Esophagus (tissue), 2 donors: ENCODE data around the gene HTR2B. TPM values are rescaled to one million over a fixed set of nuclear protein-coding genes. Genes with fewer than 3 reads are reported as not detected.

Experiments used
- H3K27ac ChIP-seq, 2 donors: one replicate each; pipeline ENCODE4 v1.5.1; 2013; ENCODE audit warnings: low read depth in 2 of 2, mild to moderate bottlenecking in 2 of 2, inconsistent platforms in 1 of 2, low read length in 1 of 2, moderate library complexity in 1 of 2
- H3K27me3 ChIP-seq, 2 donors: one replicate each; pipeline ENCODE4 v1.6.1; 2013; ENCODE audit warnings: low read length in 2 of 2, control low read depth in 1 of 2, mild to moderate bottlenecking in 1 of 2; ENCODE audit not compliant: insufficient read depth in 2 of 2, control insufficient read depth in 1 of 2
- H3K36me3 ChIP-seq, 2 donors: one replicate each; pipeline ENCODE4 v1.6.1; 2013; ENCODE audit warnings: low read length in 1 of 2; ENCODE audit not compliant: control insufficient read depth in 2 of 2, insufficient read depth in 2 of 2
- H3K4me1 ChIP-seq, 2 donors: one replicate each; pipeline ENCODE4 v1.6.1; 2013; ENCODE audit warnings: low read length in 1 of 2; ENCODE audit not compliant: control insufficient read depth in 2 of 2, insufficient read depth in 2 of 2
- H3K4me3 ChIP-seq, 2 donors: one replicate each; pipeline ENCODE4 v1.5.1; 2013; ENCODE audit warnings: low read length in 2 of 2, mild to moderate bottlenecking in 2 of 2, low read depth in 1 of 2, moderate library complexity in 1 of 2
- H3K9me3 ChIP-seq, 2 donors: one replicate each; pipeline ENCODE4 v1.6.1; 2013; ENCODE audit warnings: mild to moderate bottlenecking in 2 of 2, low read depth in 1 of 2, low read length in 1 of 2, moderate library complexity in 1 of 2; ENCODE audit not compliant: control insufficient read depth in 2 of 2, insufficient read depth in 1 of 2
- WGBS, 2 donors: extraction: QIAGEN DNeasy Blood & Tissue Kit; methylation state at CpG; one replicate each; pipeline ENCODE4 v1.1.7; 2013; 5-methylcytosine and 5-hydroxymethylcytosine counted together
- polyA plus RNA-seq, 2 donors: library from polyadenylated mRNA; stranded (reverse); fragments of 200-250 nt; gene quantifications; one replicate each; pipeline ENCODE4 v1.2.3, GENCODE V29; 2013
- donor health status: healthy with polysubstance abuse.
- donor health status: Bipolar disorder and iron deficiency.

HTR2B gene
- polyA plus RNA-seq, 2 donors = 0.49 to 1.3 TPM

DNA sequence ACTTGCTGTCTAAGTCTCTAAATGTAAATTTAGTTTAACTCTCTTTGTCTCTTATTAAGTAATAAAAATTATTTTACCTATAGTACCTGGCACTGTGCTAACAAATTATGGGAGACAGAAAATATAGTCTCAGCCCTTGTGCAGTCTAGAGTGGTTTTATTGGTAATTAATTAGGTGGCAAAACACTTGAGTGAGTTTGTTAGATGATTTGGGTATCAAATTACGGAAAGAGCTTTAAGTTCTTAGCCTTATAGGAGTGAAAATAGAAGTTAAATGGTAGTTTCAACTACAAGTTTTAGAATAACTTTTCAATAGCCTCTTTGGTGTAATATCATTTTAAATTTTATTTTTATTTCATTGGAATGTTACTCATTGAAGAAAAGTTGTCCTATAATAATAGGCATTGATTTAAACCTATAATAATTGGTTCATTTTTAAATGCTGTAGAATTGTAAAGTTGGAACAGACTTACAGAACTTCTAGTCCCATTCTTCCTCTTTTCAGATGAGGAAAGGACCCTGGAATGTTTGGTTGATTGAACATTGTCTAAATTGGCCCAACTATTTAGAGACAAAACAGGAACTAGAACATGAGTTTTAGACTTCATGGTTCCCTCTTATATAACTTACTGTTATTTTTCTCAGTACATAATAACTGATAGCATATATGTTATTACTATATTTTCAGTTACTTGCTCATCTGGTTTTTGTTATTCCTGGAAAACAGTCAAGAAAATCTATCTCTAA is 10.2 kb upstream of the HTR2B start:
- Histone ChIP-seq H3K36me3 (peaks cover 2 to 3% of the 10 kb centered on the region in 2 donors), H3K27ac (no peak overlapping the region), H3K9me3 (no peaks in the 10 kb centered on the region), H3K27me3 (no peaks in the 10 kb centered on the region), H3K4me1 (no peaks in the 10 kb centered on the region), H3K4me3 (no peak overlapping the region)
- 94 to 98% methylated on average over 1 of the region's 1 CpG for WGBS, 2 donors

- 87 to 90% methylated on average over 1 of the region's 1 CpG for WGBS, 2 donors
- H3K4me1 ChIP-seq = no peaks in the 10 kb centered on the region
- H3K27me3 ChIP-seq = no peaks in the 10 kb centered on the region
- H3K4me3 ChIP-seq = no peak overlapping the region
- no peaks in the 10 kb centered on the region for H3K36me3 ChIP-seq
- H3K27ac ChIP-seq = no peak overlapping the region
- no peaks in the 10 kb centered on the region for H3K9me3 ChIP-seq
Observed at GRCh38 chr2:231133365-231134099, 8.7 kb upstream of the HTR2B start.

DNA sequence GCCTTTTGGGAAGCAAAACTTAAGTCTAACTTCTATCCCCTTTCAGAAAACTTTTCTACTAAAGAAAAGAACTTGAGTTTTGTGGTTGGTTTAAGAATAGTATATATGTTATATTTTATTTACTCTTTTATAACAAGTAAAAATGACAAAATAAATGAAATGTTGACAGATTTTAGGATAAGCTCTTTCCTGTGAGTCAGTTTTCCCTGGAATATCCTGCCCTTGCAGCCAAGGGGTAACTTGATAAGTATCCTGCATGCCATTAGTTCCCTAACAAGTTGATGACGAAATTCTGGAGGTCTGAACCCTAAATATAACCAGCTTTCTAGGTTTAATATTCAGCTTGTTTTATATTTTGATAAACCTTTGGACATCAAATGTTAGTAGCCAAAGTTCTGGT is 7.3 kb upstream of the HTR2B start:
- 77 to 84% methylated on average over 1 of the region's 1 CpG for WGBS, 2 donors
- Histone ChIP-seq H3K27ac (no peak overlapping the region), H3K9me3 (no peaks in the 10 kb centered on the region), H3K36me3 (no peaks in the 10 kb centered on the region), H3K4me3 (no peak overlapping the region), H3K4me1 (no peaks in the 10 kb centered on the region), H3K27me3 (no peaks in the 10 kb centered on the region)

GRCh38 chr2:231130336-231131056 is 5.7 kb upstream of the HTR2B start:
- Histone ChIP-seq H3K27me3 (no peaks in the 10 kb centered on the region), H3K27ac (no peak overlapping the region), H3K36me3 (no peaks in the 10 kb centered on the region), H3K4me1 (no peaks in the 10 kb centered on the region), H3K4me3 (no peak overlapping the region), H3K9me3 (no peaks in the 10 kb centered on the region)
- 77 to 81% methylated on average over 6 of the region's 6 CpGs for WGBS, 2 donors

- H3K4me3 ChIP-seq = no peak overlapping the region
- no peaks in the 10 kb centered on the region for H3K36me3 ChIP-seq
- no peaks in the 10 kb centered on the region for H3K4me1 ChIP-seq
- H3K27me3 ChIP-seq = no peaks in the 10 kb centered on the region
- H3K27ac ChIP-seq = no peak overlapping the region
- 80 to 97% methylated on average over 1 of the region's 1 CpG for WGBS, 2 donors
- H3K9me3 ChIP-seq = no peaks in the 10 kb centered on the region
Observed at GRCh38 chr2:231129216-231129615, 4.4 kb upstream of the HTR2B start.

DNA sequence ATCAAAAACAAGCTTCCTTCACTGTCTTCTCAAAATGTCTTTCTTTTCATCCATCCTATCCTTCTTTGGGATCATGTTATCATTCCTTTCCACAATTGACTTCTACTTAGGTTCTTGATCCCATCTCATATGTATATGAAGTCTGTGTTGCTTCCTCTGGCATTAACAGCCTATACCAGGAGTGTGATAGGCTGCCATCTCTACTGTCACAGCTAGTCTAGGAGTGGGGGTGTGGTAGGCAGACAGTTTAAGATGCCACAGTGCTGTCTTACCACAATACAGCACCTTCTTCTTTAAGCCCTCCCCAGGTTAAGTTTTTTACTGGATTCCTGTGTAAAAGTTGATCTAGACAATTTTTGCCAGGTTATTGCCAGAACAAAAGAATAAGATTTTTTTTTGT is 3.7 kb upstream of the HTR2B start:
- H3K9me3 ChIP-seq = no peaks in the 10 kb centered on the region
- H3K36me3 ChIP-seq = no peaks in the 10 kb centered on the region
- H3K27me3 ChIP-seq = no peaks in the 10 kb centered on the region
- no peak overlapping the region for H3K27ac ChIP-seq
- H3K4me3 ChIP-seq = no peak overlapping the region
- no peaks in the 10 kb centered on the region for H3K4me1 ChIP-seq

GRCh38 chr2:231127936-231128335 is 3.1 kb upstream of the HTR2B start:
- WGBS, 2 donors = 96 to 97% methylated on average over 1 of the region's 1 CpG
- no peaks in the 10 kb centered on the region for H3K9me3 ChIP-seq
- H3K27me3 ChIP-seq = no peaks in the 10 kb centered on the region
- no peaks in the 10 kb centered on the region for H3K36me3 ChIP-seq
- no peak overlapping the region for H3K27ac ChIP-seq
- no peak overlapping the region for H3K4me3 ChIP-seq
- no peaks in the 10 kb centered on the region for H3K4me1 ChIP-seq

DNA sequence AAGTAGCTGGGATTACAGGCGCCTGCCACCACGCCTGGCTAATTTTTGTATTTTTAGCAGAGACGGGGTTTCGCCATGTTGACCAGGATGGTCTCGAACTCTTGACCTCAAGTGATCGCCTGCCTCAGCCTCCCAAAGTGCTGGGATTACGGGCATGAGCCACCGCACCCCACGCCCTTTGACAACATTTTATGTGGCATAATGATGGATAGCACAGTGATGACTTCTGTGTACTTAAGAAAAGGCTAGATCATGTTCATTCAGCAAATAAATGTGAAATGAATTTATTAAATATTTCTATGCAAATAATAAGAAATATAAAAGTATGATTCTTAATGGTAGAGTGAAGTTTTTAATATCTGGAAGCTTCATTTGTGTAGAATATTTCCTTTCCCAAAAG is 2.6 kb upstream of the HTR2B start:
- no peak overlapping the region for H3K27ac ChIP-seq
- H3K27me3 ChIP-seq = no peaks in the 10 kb centered on the region
- no peaks in the 10 kb centered on the region for H3K4me1 ChIP-seq
- H3K9me3 ChIP-seq = no peaks in the 10 kb centered on the region
- no peak overlapping the region for H3K4me3 ChIP-seq
- H3K36me3 ChIP-seq = no peaks in the 10 kb centered on the region
- 93 to 97% methylated on average over 9 of the region's 9 CpGs for WGBS, 2 donors

DNA sequence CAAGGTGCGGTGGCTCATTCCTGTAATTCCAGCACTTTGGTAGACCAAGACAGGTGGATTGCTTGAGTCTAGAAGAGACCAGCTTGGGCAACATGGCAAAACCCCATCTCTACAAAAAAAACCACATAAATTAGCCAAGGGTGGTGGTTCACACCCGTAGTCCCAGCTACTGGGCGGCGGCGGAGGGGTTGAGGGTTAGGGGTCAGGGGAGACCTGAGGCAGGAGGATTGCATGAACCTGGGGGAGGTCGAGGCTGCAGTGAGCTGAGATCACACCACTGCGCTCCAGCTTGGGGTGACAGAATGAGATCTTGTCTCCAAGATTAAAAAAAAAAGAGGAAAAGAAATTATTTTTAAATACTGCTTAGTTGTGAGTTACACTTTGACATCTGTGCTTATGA is 1.3 kb upstream of the HTR2B start:
- H3K4me1 ChIP-seq = no peaks in the 10 kb centered on the region
- 96 to 97% methylated on average over 7 of the region's 7 CpGs for WGBS, 2 donors
- no peak overlapping the region for H3K27ac ChIP-seq
- no peak overlapping the region for H3K4me3 ChIP-seq
- no peaks in the 10 kb centered on the region for H3K27me3 ChIP-seq
- H3K9me3 ChIP-seq = no peaks in the 10 kb centered on the region
- no peaks in the 10 kb centered on the region for H3K36me3 ChIP-seq
